ENCODE data around the gene MYO1A.

DNA sequence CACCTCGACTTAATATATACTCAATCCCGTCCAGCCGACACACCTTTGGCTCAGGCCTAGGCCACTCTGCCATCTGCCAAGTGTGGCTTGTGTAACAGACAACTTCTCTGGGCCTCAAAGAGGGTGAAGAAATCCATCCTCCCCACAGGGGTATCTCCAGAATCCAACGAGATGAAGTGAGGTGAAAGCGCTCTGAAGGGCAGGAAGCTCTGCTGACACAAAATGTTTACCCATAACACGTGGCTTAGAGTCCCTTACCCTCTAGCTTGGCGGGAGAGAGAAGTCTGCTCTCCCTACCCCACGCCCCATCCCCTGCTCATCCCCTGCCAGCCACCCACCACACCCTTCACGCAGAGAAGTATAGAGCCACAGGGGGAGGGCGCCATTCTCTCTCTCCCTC is 56.6 kb downstream of the MYO1A start:
- TF ChIP-seq CTCF (IDR thresholded peaks at IDR 0.05; ENCODE audit: low read depth, low read length, missing input control) (no peak), SP1 (IDR thresholded peaks at IDR 0.05) (no peak), GABPA (IDR thresholded peaks at IDR 0.05 in 1 of 2, conservative IDR thresholded peaks at IDR 0.05 in 1 of 2) (no peak), FOXA1 (IDR thresholded peaks at IDR 0.05) (no peak), RAD21 (IDR thresholded peaks at IDR 0.05) (no peak), TAF1 (conservative IDR thresholded peaks at IDR 0.05) (no peak)
- TF ChIP-seq, protein P1, sequence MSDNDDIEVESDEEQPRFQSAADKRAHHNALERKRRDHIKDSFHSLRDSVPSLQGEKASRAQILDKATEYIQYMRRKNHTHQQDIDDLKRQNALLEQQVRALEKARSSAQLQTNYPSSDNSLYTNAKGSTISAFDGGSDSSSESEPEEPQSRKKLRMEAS (IDR thresholded peaks at IDR 0.05), result no peak
- TF ChIP-seq, protein P2, sequence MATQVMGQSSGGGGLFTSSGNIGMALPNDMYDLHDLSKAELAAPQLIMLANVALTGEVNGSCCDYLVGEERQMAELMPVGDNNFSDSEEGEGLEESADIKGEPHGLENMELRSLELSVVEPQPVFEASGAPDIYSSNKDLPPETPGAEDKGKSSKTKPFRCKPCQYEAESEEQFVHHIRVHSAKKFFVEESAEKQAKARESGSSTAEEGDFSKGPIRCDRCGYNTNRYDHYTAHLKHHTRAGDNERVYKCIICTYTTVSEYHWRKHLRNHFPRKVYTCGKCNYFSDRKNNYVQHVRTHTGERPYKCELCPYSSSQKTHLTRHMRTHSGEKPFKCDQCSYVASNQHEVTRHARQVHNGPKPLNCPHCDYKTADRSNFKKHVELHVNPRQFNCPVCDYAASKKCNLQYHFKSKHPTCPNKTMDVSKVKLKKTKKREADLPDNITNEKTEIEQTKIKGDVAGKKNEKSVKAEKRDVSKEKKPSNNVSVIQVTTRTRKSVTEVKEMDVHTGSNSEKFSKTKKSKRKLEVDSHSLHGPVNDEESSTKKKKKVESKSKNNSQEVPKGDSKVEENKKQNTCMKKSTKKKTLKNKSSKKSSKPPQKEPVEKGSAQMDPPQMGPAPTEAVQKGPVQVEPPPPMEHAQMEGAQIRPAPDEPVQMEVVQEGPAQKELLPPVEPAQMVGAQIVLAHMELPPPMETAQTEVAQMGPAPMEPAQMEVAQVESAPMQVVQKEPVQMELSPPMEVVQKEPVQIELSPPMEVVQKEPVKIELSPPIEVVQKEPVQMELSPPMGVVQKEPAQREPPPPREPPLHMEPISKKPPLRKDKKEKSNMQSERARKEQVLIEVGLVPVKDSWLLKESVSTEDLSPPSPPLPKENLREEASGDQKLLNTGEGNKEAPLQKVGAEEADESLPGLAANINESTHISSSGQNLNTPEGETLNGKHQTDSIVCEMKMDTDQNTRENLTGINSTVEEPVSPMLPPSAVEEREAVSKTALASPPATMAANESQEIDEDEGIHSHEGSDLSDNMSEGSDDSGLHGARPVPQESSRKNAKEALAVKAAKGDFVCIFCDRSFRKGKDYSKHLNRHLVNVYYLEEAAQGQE (IDR thresholded peaks at IDR 0.05), result no peak
